HEK293 (cell line): ENCODE data around the gene SQSTM1.

Source experiments
- EGR2 ChIP-seq: fragments of 450-650 bp; formaldehyde crosslinking; IDR thresholded peaks from 2 replicates; pipeline ENCODE4 v1.5.1; 2016; ENCODE audit warnings: low read depth, missing biosample characterization, missing genetic modification characterization
- GFI1B ChIP-seq: fragments of 450-650 bp; formaldehyde crosslinking; IDR thresholded peaks from 2 replicates; pipeline ENCODE4 v1.5.1; 2016; ENCODE audit warnings: missing biosample characterization, missing genetic modification characterization
- IKZF3 ChIP-seq: fragments of 450-650 bp; IDR thresholded peaks from 2 replicates; pipeline ENCODE4 v1.5.0; 2018; ENCODE audit warnings: missing biosample characterization, mild to moderate bottlenecking, missing genetic modification characterization, moderate library complexity
- KLF1 ChIP-seq: fragments of 450-650 bp; formaldehyde crosslinking; IDR thresholded peaks from 2 replicates; pipeline ENCODE4 v1.5.1; 2016; ENCODE audit warnings: missing biosample characterization, missing genetic modification characterization
- KLF16 ChIP-seq: fragments of 450-650 bp; formaldehyde crosslinking; IDR thresholded peaks from 2 replicates; pipeline ENCODE4 v1.5.1; 2017; ENCODE audit warnings: missing biosample characterization, missing genetic modification characterization
- MEIS1 ChIP-seq: sonication (generic); formaldehyde crosslinking; IDR thresholded peaks from 2 replicates; pipeline ENCODE4 v1.8.1; 2022; ENCODE audit warnings: missing genetic modification reagents, mild to moderate bottlenecking, borderline replicate concordance
- PATZ1 ChIP-seq: fragments of 450-650 bp; formaldehyde crosslinking; IDR thresholded peaks from 2 replicates; pipeline ENCODE4 v1.5.1; 2016; ENCODE audit warnings: missing biosample characterization, missing genetic modification characterization
- PRDM2 ChIP-seq: fragments of 450-650 bp; formaldehyde crosslinking; IDR thresholded peaks from 2 replicates; pipeline ENCODE4 v1.5.1; 2016; ENCODE audit warnings: missing biosample characterization, missing genetic modification characterization, borderline replicate concordance
- PRDM6 ChIP-seq: fragments of 450-650 bp; formaldehyde crosslinking; IDR thresholded peaks from 2 replicates; pipeline ENCODE4 v1.5.1; 2017; ENCODE audit warnings: missing biosample characterization, missing genetic modification characterization
- SP7 ChIP-seq: fragments of 450-650 bp; formaldehyde crosslinking; IDR thresholded peaks from 2 replicates; pipeline ENCODE4 v1.5.1; 2016; ENCODE audit warnings: missing biosample characterization, missing genetic modification characterization
- ZIC2 ChIP-seq: fragments of 450-650 bp; formaldehyde crosslinking; IDR thresholded peaks from 2 replicates; pipeline ENCODE4 v1.5.1; 2016; ENCODE audit warnings: missing biosample characterization, missing genetic modification characterization
- ZNF10 ChIP-seq: fragments of 450-650 bp; formaldehyde crosslinking; IDR thresholded peaks from 2 replicates; pipeline ENCODE4 v1.5.1; 2017; ENCODE audit warnings: missing biosample characterization, missing genetic modification characterization
- ZNF174 ChIP-seq: fragments of 450-650 bp; formaldehyde crosslinking; IDR thresholded peaks from 2 replicates; pipeline ENCODE4 v1.5.0; 2017; ENCODE audit warnings: missing biosample characterization, mild to moderate bottlenecking, missing genetic modification characterization
- ZNF18 ChIP-seq: fragments of 450-650 bp; formaldehyde crosslinking; IDR thresholded peaks from 2 replicates; pipeline ENCODE4 v1.5.1; 2016; ENCODE audit warnings: missing biosample characterization, missing genetic modification characterization
- ZNF280D ChIP-seq: fragments of 450-650 bp; formaldehyde crosslinking; IDR thresholded peaks from 2 replicates; pipeline ENCODE4 v1.5.1; 2016; ENCODE audit warnings: missing biosample characterization, missing genetic modification characterization
- ZNF335 ChIP-seq: fragments of 450-650 bp; formaldehyde crosslinking; conservative IDR thresholded peaks from 2 replicates; pipeline ENCODE4 v1.5.1; 2016; ENCODE audit warnings: missing biosample characterization, missing genetic modification characterization
- ZNF341 ChIP-seq: fragments of 450-650 bp; formaldehyde crosslinking; IDR thresholded peaks from 2 replicates; pipeline ENCODE4; 2016; ENCODE audit warnings: low read depth, missing biosample characterization, missing genetic modification characterization
- ZNF394 ChIP-seq: fragments of 450-650 bp; formaldehyde crosslinking; IDR thresholded peaks from 2 replicates; pipeline ENCODE4 v1.5.1; 2016; ENCODE audit warnings: missing biosample characterization, missing genetic modification characterization, mild to moderate bottlenecking, moderate library complexity, borderline replicate concordance
- ZNF513 ChIP-seq: fragments of 450-650 bp; IDR thresholded peaks from 2 replicates; pipeline ENCODE4 v1.5.1; 2018; ENCODE audit warnings: missing biosample characterization, missing genetic modification characterization
- ZNF610 ChIP-seq: fragments of 450-650 bp; formaldehyde crosslinking; IDR thresholded peaks from 2 replicates; pipeline ENCODE4 v1.5.1; 2016; ENCODE audit warnings: missing biosample characterization, missing genetic modification characterization, borderline replicate concordance
- ZNF621 ChIP-seq: fragments of 450-650 bp; formaldehyde crosslinking; IDR thresholded peaks from 2 replicates; pipeline ENCODE4 v1.5.1; 2017; ENCODE audit warnings: missing biosample characterization, missing genetic modification characterization
- ZNF629 ChIP-seq: fragments of 450-650 bp; formaldehyde crosslinking; IDR thresholded peaks from 2 replicates; pipeline ENCODE4 v1.5.1; 2017; ENCODE audit warnings: missing biosample characterization, missing genetic modification characterization
- ZXDB ChIP-seq: fragments of 450-650 bp; formaldehyde crosslinking; IDR thresholded peaks from 2 replicates; pipeline ENCODE4 v1.5.1; 2016; ENCODE audit warnings: missing biosample characterization, missing genetic modification characterization

Gene SQSTM1

GRCh38 chr5:179821298-179822058, 773 bp downstream of the SQSTM1 start (continued):
- TF ChIP-seq ZIC2 (peak; percentile 86), ZNF10 (no peak), ZNF174 (tag by site-specific recombination) (no peak), ZNF18 (tag by site-specific recombination) (peak; percentile 98), SP7 (peak; percentile 62; the same call in 1 of the 2 replicates), GFI1B (tag by site-specific recombination) (no peak), IKZF3 (peak; percentile 47), ZNF394 (tag by site-specific recombination) (0 out of 2 replicates have a peak, but pooled peaks have one; percentile 10), PRDM2 (no peak), PATZ1 (tag by site-specific recombination) (peak; percentile 90), KLF16 (no peak; the same call in 1 of the 2 replicates), MEIS1 (no peak), ZXDB (tag by site-specific recombination) (peak; percentile 78), KLF1 (tag by site-specific recombination) (peak; percentile 40; the same call in 1 of the 2 replicates), ZNF335 (peak; percentile 57), ZNF280D (tag by site-specific recombination) (no peak), ZNF621 (tag by site-specific recombination) (no peak), ZNF629 (tag by site-specific recombination) (peak; percentile 50; the same call in 1 of the 2 replicates), ZNF513 (tag by site-specific recombination) (no peak), PRDM6 (tag by site-specific recombination) (no peak), ZNF341 (tag by site-specific recombination) (peak; percentile 85), EGR2 (tag by site-specific recombination) (peak; percentile 51), ZNF610 (tag by site-specific recombination) (peak; percentile 63; the same call in 1 of the 2 replicates)
